ENCODE measurements around the gene KLHL4.
"Not testable (repeated sequence)": the region's sequence is repeated elsewhere in the genome, so short reads cannot be mapped to it uniquely, and the experiment has no call there.

KLHL4 gene, protein sequence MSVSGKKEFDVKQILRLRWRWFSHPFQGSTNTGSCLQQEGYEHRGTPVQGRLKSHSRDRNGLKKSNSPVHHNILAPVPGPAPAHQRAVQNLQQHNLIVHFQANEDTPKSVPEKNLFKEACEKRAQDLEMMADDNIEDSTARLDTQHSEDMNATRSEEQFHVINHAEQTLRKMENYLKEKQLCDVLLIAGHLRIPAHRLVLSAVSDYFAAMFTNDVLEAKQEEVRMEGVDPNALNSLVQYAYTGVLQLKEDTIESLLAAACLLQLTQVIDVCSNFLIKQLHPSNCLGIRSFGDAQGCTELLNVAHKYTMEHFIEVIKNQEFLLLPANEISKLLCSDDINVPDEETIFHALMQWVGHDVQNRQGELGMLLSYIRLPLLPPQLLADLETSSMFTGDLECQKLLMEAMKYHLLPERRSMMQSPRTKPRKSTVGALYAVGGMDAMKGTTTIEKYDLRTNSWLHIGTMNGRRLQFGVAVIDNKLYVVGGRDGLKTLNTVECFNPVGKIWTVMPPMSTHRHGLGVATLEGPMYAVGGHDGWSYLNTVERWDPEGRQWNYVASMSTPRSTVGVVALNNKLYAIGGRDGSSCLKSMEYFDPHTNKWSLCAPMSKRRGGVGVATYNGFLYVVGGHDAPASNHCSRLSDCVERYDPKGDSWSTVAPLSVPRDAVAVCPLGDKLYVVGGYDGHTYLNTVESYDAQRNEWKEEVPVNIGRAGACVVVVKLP

GRCh38 chrX:87517571-87518141 lies at the start of gene KLHL4:
Gene KLHL4, plus strand, starts transcription at chrX:87517802. Its CDS starts 92 bp downstream, at chrX:87517894.
- H3K27me3 Mint-ChIP-seq = no peaks in the 10 kb centered on the region
- no peak for DNase-seq (ENCODE audit: low spot score in 2 of 2)
- no peaks in the 10 kb centered on the region for H3K36me3 Mint-ChIP-seq
- no peak within 1 kb of the TSS for H3K4me3 Mint-ChIP-seq
- H3K4me1 Mint-ChIP-seq = no peaks in the 10 kb centered on the region
- no peaks in the 10 kb centered on the region for H3K9me3 Mint-ChIP-seq
- H3K27ac Mint-ChIP-seq = no peak within 1 kb of the TSS
- ATAC-seq (ENCODE audit: low read depth) = no peak

DNA sequence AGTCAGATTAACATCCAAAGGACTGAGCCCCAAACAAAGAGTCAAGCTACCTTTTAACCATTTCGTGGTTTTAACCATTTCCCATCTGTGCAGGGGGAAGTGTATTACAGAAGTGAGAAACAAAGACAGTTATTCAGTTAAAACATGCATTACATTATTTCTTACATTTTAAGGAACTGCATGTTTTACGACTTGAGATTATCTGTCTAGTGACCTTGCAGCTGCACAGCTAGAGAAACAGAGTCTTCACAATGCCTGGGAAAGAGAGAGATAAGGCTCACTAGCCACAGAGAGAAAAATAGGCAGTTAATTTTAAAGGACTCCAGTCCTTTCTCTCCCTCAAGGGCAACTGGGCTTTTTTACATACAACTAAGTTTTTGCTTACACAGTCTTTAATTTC lies 48.7 kb upstream of the KLHL4 start:
- no peak overlapping the region for H3K4me3 Mint-ChIP-seq
- no peaks in the 10 kb centered on the region for H3K27me3 Mint-ChIP-seq
- no peaks in the 10 kb centered on the region for H3K4me1 Mint-ChIP-seq
- H3K9me3 Mint-ChIP-seq = peaks cover 2% of the 10 kb centered on the region
- DNase-seq (ENCODE audit: low spot score in 2 of 2) = no peak
- ATAC-seq (ENCODE audit: low read depth) = no peak
- no peaks in the 10 kb centered on the region for H3K36me3 Mint-ChIP-seq
- H3K27ac Mint-ChIP-seq = no peak overlapping the region

GRCh38 chrX:87475793-87476192 lies 41.8 kb upstream of the KLHL4 start:
- DNase-seq (ENCODE audit: low spot score in 2 of 2) (no peak), ATAC-seq (ENCODE audit: low read depth) (no peak)
- H3K27me3 Mint-ChIP-seq = no peaks in the 10 kb centered on the region
- H3K9me3 Mint-ChIP-seq = no peaks in the 10 kb centered on the region
- H3K4me1 Mint-ChIP-seq = no peaks in the 10 kb centered on the region
- H3K4me3 Mint-ChIP-seq = no peak overlapping the region
- H3K27ac Mint-ChIP-seq = no peak overlapping the region
- no peaks in the 10 kb centered on the region for H3K36me3 Mint-ChIP-seq

DNA sequence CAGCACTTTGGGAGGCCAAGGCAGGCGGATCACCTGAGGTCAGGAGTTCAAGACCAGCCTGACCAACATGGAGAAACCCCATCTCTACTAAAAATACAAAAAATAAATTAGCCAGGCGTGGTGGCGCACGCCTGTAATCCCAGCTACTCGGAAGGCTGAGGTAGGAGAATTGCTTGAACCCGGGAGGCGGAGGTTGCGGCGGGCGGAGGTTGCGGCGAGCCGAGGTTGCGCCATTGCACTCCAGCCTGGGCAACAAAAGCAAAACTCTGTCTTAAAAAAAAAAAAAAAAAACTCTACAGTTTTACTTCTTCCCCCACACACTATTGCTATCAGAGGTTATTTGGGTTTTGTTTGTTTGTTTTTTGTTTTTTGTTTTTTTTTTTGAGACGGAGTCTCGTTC lies 38.9 kb upstream of the KLHL4 start:
- not testable (repeated sequence) for DNase-seq (ENCODE audit: low spot score in 2 of 2); H3K36me3 Mint-ChIP-seq; H3K9me3 Mint-ChIP-seq; H3K4me3 Mint-ChIP-seq; H3K27ac Mint-ChIP-seq; H3K4me1 Mint-ChIP-seq; H3K27me3 Mint-ChIP-seq; ATAC-seq (ENCODE audit: low read depth)

- H3K9me3 Mint-ChIP-seq = no peaks in the 10 kb centered on the region
- no peak overlapping the region for H3K4me3 Mint-ChIP-seq
- H3K36me3 Mint-ChIP-seq = no peaks in the 10 kb centered on the region
- no peaks in the 10 kb centered on the region for H3K27me3 Mint-ChIP-seq
- no peaks in the 10 kb centered on the region for H3K4me1 Mint-ChIP-seq
- DNase-seq (ENCODE audit: low spot score in 2 of 2) (no peak), ATAC-seq (ENCODE audit: low read depth) (no peak)
- H3K27ac Mint-ChIP-seq = no peak overlapping the region
Measured at GRCh38 chrX:87489071-87489470, 28.5 kb upstream of the KLHL4 start.

GRCh38 chrX:87515836-87516235 lies 1.8 kb upstream of the KLHL4 start:
- DNase-seq (ENCODE audit: low spot score in 2 of 2) (no peak), ATAC-seq (ENCODE audit: low read depth) (no peak)
- Mint-ChIP-seq H3K9me3 (no peaks in the 10 kb centered on the region), H3K27me3 (no peaks in the 10 kb centered on the region), H3K4me3 (no peak overlapping the region), H3K36me3 (no peaks in the 10 kb centered on the region), H3K27ac (no peak overlapping the region), H3K4me1 (no peaks in the 10 kb centered on the region)

DNA sequence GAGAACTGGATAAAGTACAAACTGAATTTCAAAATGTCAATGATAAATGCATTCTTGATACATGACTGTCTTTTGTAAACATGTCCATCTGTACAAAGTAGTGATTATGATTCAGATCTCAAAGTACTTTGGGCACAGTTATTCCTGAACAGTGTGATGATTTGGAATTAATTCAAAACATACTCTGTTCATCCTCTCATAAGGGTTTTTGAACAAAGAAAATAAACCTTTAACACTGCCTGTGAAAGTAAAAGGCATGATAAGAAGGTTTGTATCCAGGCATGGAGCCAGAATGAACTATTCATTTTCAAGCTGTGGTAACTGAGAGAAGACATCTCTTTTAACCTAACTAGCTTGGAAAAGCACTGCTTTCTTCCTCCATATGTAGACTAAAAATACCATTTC lies 883 bp upstream of the KLHL4 start:
- H3K36me3 Mint-ChIP-seq = no peaks in the 10 kb centered on the region
- H3K4me1 Mint-ChIP-seq = no peaks in the 10 kb centered on the region
- no peak for DNase-seq (ENCODE audit: low spot score in 2 of 2)
- no peaks in the 10 kb centered on the region for H3K9me3 Mint-ChIP-seq
- H3K27ac Mint-ChIP-seq = no peak overlapping the region
- H3K27me3 Mint-ChIP-seq = no peaks in the 10 kb centered on the region
- ATAC-seq (ENCODE audit: low read depth) = no peak
- no peak overlapping the region for H3K4me3 Mint-ChIP-seq

- H3K9me3 Mint-ChIP-seq = no peaks in the 10 kb centered on the region
Measured at GRCh38 chrX:87518504-87518903, 902 bp downstream of the KLHL4 start.

DNA sequence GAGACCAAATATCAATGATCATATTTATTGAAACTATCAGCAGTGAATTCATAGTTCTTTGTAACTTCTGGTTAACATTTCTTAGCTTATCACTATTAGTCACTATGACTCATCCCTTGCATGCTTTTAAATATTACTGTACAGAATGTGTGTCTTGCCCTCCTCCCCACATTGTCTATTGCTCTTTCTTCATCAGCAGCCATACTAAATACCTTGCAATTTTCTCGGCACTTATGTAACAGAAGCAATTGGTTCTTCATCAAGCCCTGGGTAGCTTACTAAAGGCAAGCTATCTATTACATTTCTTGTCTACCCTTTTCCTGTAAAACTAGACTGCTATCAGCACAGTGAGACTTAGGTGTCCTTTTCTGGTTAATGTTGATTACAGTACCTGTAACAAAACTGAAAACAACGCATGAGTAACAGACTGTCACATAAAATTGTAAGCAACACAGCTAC lies 8.2 kb downstream of the KLHL4 start:
- Mint-ChIP-seq H3K4me3 (no peak overlapping the region), H3K4me1 (no peaks in the 10 kb centered on the region), H3K9me3 (no peaks in the 10 kb centered on the region), H3K36me3 (no peaks in the 10 kb centered on the region), H3K27me3 (no peaks in the 10 kb centered on the region), H3K27ac (no peak overlapping the region)
- ATAC-seq (ENCODE audit: low read depth) = no peak
- no peak for DNase-seq (ENCODE audit: low spot score in 2 of 2)

More at GRCh38 chrX:87518504-87518903, 902 bp downstream of the KLHL4 start:
- no peaks in the 10 kb centered on the region for H3K27me3 Mint-ChIP-seq
- H3K27ac Mint-ChIP-seq = no peak overlapping the region
- DNase-seq (ENCODE audit: low spot score in 2 of 2) (no peak), ATAC-seq (ENCODE audit: low read depth) (no peak)
- no peaks in the 10 kb centered on the region for H3K4me1 Mint-ChIP-seq
- H3K4me3 Mint-ChIP-seq = no peak overlapping the region
- no peaks in the 10 kb centered on the region for H3K36me3 Mint-ChIP-seq

- no peaks in the 10 kb centered on the region for H3K9me3 Mint-ChIP-seq
- H3K27me3 Mint-ChIP-seq = no peaks in the 10 kb centered on the region
- H3K27ac Mint-ChIP-seq = no peak overlapping the region
- H3K36me3 Mint-ChIP-seq = no peaks in the 10 kb centered on the region
- ATAC-seq (ENCODE audit: low read depth) (no peak), DNase-seq (ENCODE audit: low spot score in 2 of 2) (no peak)
- H3K4me1 Mint-ChIP-seq = no peaks in the 10 kb centered on the region
- H3K4me3 Mint-ChIP-seq = no peak overlapping the region
Measured at GRCh38 chrX:87526281-87526680, 8.7 kb downstream of the KLHL4 start.

DNA sequence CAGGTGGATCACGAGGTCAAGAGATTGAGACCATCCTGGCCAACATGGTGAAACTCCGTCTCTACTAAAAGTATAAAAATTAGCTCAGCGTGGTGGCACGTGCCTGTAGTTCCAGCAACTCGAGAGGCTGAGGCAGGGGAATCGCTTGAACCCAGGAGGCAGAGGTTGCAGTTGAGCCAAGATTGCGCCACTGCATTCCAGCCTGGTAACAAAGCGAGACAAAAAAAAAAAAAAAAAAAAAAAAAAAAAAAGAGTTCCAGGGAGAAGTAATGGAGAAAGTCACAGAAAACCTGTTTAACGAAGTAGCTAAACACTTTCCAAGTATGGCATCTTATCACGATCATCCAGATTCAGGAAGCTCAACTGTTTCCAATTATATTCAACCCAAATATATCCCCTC lies 10.9 kb downstream of the KLHL4 start:
- no peaks in the 10 kb centered on the region for H3K36me3 Mint-ChIP-seq
- H3K27ac Mint-ChIP-seq = no peak overlapping the region
- ATAC-seq (ENCODE audit: low read depth) (no peak), DNase-seq (ENCODE audit: low spot score in 2 of 2) (no peak)
- H3K9me3 Mint-ChIP-seq = no peaks in the 10 kb centered on the region
- no peak overlapping the region for H3K4me3 Mint-ChIP-seq
- H3K27me3 Mint-ChIP-seq = no peaks in the 10 kb centered on the region
- H3K4me1 Mint-ChIP-seq = no peaks in the 10 kb centered on the region

- DNase-seq (ENCODE audit: low spot score in 2 of 2) = no peak
- peaks cover 2% of the 10 kb centered on the region for H3K9me3 Mint-ChIP-seq
- no peak overlapping the region for H3K4me3 Mint-ChIP-seq
- ATAC-seq (ENCODE audit: low read depth) = no peak
- H3K36me3 Mint-ChIP-seq = no peaks in the 10 kb centered on the region
- no peaks in the 10 kb centered on the region for H3K4me1 Mint-ChIP-seq
- no peak overlapping the region for H3K27ac Mint-ChIP-seq
- H3K27me3 Mint-ChIP-seq = no peaks in the 10 kb centered on the region
Measured at GRCh38 chrX:87571964-87572363, 54.4 kb downstream of the KLHL4 start.

DNA sequence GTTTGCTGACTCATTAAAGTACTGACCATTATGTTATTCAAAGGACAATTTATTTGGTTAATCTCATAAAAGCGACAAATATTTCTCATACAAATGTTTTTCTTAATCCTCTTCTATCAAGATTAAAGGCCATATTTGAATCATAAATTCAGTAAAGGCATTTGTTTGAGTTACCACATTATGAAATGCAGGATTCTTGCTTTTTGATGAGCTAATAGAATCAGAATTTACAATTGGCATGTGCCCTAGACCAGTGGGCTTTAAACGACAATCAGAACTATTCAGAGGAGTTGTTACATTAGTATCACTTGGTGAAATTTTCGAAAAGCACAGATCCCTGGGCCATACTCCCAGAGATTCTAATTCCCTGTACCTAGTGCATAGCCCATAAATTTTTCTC lies 55.3 kb downstream of the KLHL4 start:
- DNase-seq (ENCODE audit: low spot score in 2 of 2) = no peak
- no peak for ATAC-seq (ENCODE audit: low read depth)
- Mint-ChIP-seq H3K9me3 (peaks cover 2% of the 10 kb centered on the region), H3K27me3 (no peaks in the 10 kb centered on the region), H3K36me3 (no peaks in the 10 kb centered on the region), H3K4me3 (no peak overlapping the region), H3K27ac (no peak overlapping the region), H3K4me1 (no peaks in the 10 kb centered on the region)

DNA sequence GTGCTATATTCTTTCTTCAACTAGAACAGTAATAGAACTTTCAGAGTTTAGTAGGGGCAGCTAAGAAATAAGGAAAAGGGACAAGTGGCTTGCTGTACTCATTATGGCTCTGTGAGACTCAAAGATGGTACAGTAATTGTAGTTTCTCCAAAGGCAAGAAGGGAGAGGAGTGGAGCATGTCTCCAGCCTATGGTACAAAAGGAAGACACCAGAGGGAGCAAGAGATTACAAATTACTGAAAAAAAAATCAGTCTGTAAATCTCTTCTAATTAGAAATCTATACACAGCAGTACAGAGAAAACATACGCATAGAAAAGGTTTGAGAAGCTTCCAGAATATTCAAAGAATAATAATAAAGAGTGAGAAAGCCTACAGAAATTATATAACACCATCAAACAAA lies 61.4 kb downstream of the KLHL4 start:
- DNase-seq (ENCODE audit: low spot score in 2 of 2) (no peak), ATAC-seq (ENCODE audit: low read depth) (no peak)
- no peak overlapping the region for H3K27ac Mint-ChIP-seq
- H3K36me3 Mint-ChIP-seq = no peaks in the 10 kb centered on the region
- H3K4me1 Mint-ChIP-seq = no peaks in the 10 kb centered on the region
- H3K4me3 Mint-ChIP-seq = no peak overlapping the region
- H3K27me3 Mint-ChIP-seq = no peaks in the 10 kb centered on the region
- no peaks in the 10 kb centered on the region for H3K9me3 Mint-ChIP-seq
